ENCODE measurements around the gene ENDOV. TPM values are rescaled to one million over a fixed set of nuclear protein-coding genes. Genes with fewer than 3 reads are reported as not detected.

Gene ENDOV
- total RNA-seq, 4 donors from 2014 or later: 9.5 to 33.3 (median 18.5) TPM

- no peak for DNase-seq
- Histone ChIP-seq H3K4me1 (no peaks in the 10 kb centered on the region), H3K27me3 (no peaks in the 10 kb centered on the region), H3K9me3 (no peaks in the 10 kb centered on the region), H3K4me3 (no peak overlapping the region), H3K36me3 (no peaks in the 10 kb centered on the region), H3K27ac (no peak overlapping the region)
- no peak for TF ChIP-seq POLR2A (IDR thresholded peaks at IDR 0.05)
- TF ChIP-seq CTCF (IDR thresholded peaks at IDR 0.05): no peak
- intact Hi-C loops (cut with DNase I; ENCODE audit: low total_unique reads): loop anchor here (10.0 kb wide), 1 partner anchor 426 kb away; no protein-coding TSS in a partner anchor
Observed at GRCh38 chr17:80428363-80428762, 13.4 kb downstream of the ENDOV start.

- no peak for TF ChIP-seq CTCF (IDR thresholded peaks at IDR 0.05)
- no peaks in the 10 kb centered on the region for H3K36me3 ChIP-seq
- no peaks in the 10 kb centered on the region for H3K27me3 ChIP-seq
- no peaks in the 10 kb centered on the region for H3K9me3 ChIP-seq
- H3K4me1 ChIP-seq: no peaks in the 10 kb centered on the region
- DNase-seq: no peak
- no peak overlapping the region for H3K4me3 ChIP-seq
- no peak overlapping the region for H3K27ac ChIP-seq
- intact Hi-C loops (cut with DNase I; ENCODE audit: low total_unique reads): loop anchor here (10.0 kb wide), 1 partner anchor 426 kb away; no protein-coding TSS in a partner anchor
Observed at GRCh38 chr17:80428796-80429195, 13.8 kb downstream of the ENDOV start.

- no peaks in the 10 kb centered on the region for H3K36me3 ChIP-seq
Observed at GRCh38 chr17:80429356-80430275, 14.6 kb downstream of the ENDOV start.

GRCh38 chr17:80430446-80431245, 15.7 kb downstream of the ENDOV start:
- H3K4me1 ChIP-seq: no peaks in the 10 kb centered on the region
- TF ChIP-seq CTCF (IDR thresholded peaks at IDR 0.05) (no peak), POLR2A (IDR thresholded peaks at IDR 0.05) (no peak)
- H3K27me3 ChIP-seq: no peaks in the 10 kb centered on the region
- H3K4me3 ChIP-seq: no peak overlapping the region
- intact Hi-C loops (cut with DNase I; ENCODE audit: low total_unique reads): no loop called here
- no peaks in the 10 kb centered on the region for H3K36me3 ChIP-seq
- DNase-seq: no peak
- no peak overlapping the region for H3K27ac ChIP-seq
- H3K9me3 ChIP-seq: no peaks in the 10 kb centered on the region

More at GRCh38 chr17:80429356-80430275, 14.6 kb downstream of the ENDOV start:
- H3K27ac ChIP-seq: no peak overlapping the region
- no peak for DNase-seq
- no peaks in the 10 kb centered on the region for H3K27me3 ChIP-seq
- TF ChIP-seq POLR2A (IDR thresholded peaks at IDR 0.05) (no peak), CTCF (IDR thresholded peaks at IDR 0.05) (no peak)
- H3K4me1 ChIP-seq: no peaks in the 10 kb centered on the region
- H3K9me3 ChIP-seq: no peaks in the 10 kb centered on the region
- intact Hi-C loops (cut with DNase I; ENCODE audit: low total_unique reads): loop anchor here (10.0 kb wide), 1 partner anchor 425 kb away; no protein-coding TSS in a partner anchor
- H3K4me3 ChIP-seq: no peak overlapping the region

All from uterus (tissue), 4 donors.